GM19395 (cell line): ENCODE data around the gene SLC5A5.
"Not testable (repeated sequence)": the region's sequence is repeated elsewhere in the genome, so short reads cannot be mapped to it uniquely, and the experiment has no call there.

Experiments used
- ATAC-seq: cut with Tn5 transposase; IDR thresholded peaks from one replicate; pipeline ENCODE4 v1.9.1; 2021; ENCODE audit warnings: mild to moderate bottlenecking, moderate library complexity; ENCODE audit not compliant: unreplicated experiment

The SLC5A5 gene

DNA sequence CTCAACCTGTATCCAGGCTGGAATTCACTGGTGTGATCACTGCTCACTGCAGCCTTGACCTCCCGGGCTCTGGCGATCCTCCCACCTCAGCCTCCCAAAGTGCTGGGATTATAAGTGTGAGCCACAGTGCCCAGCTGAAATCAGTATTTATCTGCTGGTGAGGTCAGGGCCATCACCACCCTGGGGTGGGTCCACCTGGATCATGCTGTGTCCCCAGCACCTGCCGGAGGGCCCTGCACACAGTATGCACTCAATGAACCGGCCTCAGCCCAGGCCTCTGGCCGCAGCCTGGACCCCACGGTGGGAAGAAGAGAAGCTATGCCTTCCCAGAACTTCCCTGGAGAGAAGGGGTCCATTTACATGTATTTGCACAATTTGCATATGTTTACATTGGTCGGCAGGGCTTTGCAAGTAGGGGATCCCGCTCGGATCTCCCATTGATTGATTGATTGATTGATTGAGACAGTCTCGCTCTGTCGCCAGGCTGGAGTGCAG lies 2.6 kb upstream of the SLC5A5 start:
- no peak for ATAC-seq

DNA sequence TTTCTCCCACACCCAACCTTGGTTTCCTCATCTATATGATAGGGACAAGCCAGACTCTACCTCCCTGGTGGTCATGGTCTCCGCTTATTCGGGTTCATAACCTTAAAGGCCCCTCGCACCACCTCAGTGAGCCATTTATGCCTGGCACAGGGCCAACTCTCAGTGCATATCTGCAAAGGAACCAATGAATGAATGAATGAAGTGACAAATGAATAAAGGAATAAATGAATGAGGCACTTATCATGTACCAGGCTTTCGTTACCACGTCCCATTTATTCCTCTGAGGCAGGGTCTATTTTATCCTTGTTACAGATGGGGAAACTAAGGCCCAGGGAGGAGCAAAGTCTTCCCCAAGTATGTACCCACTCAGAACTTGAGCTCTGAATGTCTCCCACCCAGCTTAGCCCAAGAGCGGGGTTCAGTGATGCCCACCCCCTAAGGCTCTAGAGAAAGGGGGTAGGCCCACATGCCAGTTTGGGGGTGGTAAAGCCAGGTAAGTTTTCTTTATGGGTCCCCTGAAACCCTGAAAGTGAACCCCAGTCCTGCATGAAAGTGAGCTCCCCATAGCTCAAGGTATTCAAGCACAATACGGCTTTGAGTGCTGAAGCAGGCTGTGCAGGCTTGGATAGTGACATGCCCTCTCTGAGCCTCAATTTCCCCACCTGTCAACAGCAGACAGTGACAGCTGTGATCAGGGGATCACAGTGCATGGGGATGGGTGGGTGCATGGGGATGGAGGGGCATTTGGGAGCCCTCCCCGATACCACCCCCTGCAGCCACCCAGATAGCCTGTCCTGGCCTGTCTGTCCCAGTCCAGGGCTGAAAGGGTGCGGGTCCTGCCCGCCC lies 490 bp upstream of the SLC5A5 start:
- no peak for ATAC-seq

DNA sequence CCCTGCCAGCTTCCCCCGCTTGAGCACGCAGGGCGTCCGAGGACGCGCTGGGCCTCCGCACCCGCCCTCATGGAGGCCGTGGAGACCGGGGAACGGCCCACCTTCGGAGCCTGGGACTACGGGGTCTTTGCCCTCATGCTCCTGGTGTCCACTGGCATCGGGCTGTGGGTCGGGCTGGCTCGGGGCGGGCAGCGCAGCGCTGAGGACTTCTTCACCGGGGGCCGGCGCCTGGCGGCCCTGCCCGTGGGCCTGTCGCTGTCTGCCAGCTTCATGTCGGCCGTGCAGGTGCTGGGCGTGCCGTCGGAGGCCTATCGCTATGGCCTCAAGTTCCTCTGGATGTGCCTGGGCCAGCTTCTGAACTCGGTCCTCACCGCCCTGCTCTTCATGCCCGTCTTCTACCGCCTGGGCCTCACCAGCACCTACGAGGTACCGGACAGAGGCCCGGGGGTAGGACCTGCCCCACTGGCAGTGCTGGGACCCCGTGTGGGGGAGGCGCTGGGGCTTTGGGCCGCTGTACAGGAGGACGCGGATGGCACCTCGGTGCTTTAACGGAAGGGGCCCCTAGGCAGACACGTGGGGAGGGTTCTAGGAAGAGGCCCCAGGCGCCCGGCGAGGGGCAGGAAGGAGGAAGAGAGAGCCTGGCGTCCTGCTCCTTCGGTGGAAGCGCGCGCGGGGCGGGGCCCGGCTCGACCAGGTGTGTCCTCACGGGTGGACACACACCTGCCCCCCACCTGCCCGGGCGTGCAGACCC lies 681 bp downstream of the SLC5A5 start:
- ATAC-seq, result no peak

DNA sequence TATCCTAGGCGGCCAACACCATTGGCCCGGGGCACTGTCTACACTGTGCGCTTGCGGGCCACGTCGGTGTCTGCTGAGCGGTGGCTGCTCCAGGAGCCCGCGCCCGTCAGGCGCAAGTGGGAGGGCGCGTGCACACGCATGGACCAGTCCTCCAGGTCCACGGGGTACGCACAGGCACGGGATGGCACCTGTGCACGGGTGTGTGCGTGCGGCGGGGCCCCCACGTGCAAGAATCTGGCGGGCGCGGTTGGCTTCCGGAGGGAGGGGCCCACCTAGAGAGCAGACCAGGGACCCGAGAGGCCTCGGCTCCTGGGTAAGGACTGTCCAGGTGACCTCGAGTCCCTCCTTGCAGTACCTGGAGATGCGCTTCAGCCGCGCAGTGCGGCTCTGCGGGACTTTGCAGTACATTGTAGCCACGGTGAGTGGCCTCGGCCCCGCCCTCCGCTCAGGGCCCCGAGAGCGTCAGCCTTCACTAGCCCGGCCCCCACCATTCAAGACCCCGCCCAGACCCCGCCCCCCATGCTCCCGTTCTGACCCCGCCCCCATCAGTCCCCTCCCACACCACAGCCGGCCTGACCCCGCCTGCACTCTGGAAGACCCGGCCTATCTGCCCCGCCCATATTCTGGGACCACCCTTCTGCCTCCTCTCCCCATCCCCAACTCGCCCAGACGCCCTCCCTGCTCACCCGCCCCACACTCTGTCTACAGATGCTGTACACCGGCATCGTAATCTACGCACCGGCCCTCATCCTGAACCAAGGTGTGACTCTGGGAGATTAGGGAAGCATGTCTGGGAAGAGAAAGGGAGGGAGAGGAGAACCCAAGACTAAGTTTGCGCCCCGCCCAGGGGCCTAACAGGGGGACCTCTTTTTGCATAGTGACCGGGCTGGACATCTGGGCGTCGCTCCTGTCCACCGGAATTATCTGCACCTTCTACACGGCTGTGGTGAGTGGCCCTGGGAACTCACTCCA lies 2.3 kb downstream of the SLC5A5 start:
- no peak for ATAC-seq

DNA sequence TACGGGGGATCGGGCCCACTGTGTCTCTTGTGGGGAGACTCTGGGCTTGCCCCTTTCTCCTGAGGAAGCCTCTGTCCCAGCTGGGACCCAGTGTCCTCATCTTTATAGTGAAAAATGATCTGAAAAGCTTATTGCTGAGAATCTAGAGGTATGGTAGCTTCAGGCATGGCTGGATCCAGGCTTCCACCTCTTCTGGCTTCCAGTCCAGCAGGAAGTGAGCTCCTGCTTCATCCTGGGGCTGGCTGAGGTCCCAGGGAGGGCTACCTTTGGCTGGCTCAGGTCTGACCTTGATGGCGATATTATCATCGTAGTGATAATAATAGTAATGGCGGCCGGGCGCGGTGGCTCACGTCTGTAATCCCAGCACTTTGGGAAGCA lies 3.0 kb downstream of the SLC5A5 start:
- ATAC-seq, result no peak

DNA sequence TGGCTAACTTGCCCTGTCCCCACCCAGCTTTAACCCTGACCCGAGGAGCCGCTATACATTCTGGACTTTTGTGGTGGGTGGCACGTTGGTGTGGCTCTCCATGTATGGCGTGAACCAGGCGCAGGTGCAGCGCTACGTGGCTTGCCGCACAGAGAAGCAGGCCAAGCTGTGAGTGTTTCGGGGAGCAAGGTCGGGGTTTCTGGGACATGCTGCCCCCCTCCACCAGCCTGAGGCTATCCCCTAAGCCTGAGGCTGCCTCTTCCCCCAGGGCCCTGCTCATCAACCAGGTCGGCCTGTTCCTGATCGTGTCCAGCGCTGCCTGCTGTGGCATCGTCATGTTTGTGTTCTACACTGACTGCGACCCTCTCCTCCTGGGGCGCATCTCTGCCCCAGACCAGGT lies 6.0 kb downstream of the SLC5A5 start:
- ATAC-seq, result no peak

DNA sequence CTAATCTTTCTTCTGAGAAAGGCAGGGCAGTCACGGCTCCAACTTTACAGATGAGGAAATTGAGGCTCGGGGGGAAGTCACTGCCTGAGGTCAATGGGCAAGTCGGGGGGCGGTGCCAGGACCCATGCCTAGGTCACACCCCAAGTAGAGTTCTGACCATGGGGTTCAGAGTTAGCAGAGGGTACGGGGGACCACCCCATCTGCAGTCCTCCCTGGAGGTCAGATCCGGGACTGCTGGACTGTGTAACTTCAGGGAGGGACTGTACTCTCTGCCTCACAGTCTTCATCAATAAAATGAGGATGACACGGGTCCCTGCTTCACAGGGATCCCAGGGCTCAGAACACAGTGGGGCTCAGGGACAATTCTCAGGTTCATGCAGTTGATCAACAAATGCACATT lies 7.7 kb downstream of the SLC5A5 start:
- no peak for ATAC-seq

DNA sequence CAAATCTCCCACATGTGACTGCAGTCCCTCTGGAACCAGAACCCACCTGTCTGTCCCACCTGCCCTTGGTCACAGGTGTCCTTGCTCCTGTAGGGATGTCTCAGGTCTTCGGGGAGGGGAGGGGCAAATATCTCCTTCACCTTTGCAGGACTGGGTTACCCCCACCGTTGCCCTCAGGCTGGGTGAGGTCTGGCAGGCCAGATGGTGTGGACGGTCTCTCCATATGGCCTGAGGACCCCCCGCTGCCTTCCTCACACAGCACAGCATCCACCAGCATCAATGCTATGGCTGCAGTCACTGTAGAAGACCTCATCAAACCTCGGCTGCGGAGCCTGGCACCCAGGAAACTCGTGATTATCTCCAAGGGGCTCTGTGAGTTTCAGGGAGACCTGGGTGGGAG lies 10.0 kb downstream of the SLC5A5 start:
- no peak for ATAC-seq

DNA sequence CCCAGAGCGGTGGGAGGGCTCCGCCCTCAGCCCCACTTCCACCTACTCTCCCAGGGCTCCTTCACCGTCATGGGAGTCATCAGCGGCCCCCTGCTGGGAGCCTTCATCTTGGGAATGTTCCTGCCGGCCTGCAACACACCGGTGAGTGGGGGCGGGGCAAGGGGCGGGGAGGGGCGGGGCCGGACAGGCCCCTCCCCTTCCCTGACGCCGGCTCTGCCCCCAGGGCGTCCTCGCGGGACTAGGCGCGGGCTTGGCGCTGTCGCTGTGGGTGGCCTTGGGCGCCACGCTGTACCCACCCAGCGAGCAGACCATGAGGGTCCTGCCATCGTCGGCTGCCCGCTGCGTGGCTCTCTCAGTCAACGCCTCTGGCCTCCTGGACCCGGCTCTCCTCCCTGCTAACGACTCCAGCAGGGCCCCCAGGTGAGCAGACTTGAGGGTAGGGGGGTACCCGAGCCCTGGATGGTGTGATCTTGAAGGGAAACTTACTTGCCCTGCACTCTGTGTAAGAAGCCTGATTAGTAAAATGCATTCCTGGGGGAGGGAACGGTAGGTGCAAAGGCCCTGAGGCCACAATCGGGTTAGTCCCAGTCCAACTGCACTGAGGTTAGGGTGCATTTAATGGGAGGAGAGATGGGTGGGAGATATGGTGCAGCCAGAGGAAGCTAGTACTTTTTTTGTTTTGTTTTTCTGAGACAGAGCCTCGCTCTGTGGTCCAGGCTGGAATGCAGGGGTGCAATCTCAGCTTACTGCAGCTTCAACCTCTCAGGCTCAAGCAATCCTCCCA lies 12.1 kb downstream of the SLC5A5 start:
- no peak for ATAC-seq

DNA sequence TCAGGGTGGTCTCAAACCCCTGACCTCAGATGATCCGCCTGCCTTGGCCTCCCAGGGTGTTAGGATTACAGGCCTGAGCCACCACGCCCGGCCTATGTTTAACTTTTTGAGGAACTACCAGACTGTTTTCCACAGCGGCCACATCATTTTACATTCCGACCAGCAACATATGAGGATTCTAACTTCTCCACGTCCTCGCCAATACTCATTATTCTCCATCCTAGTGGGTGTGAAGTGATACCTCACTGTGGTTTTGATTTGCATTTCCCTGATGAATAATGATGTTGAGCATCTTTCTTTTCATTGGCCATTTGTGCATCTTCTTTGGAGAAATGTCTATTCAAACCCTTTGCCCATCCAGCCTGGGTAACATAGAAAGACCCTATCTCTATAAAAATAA lies 14.8 kb downstream of the SLC5A5 start:
- ATAC-seq, result no peak

DNA sequence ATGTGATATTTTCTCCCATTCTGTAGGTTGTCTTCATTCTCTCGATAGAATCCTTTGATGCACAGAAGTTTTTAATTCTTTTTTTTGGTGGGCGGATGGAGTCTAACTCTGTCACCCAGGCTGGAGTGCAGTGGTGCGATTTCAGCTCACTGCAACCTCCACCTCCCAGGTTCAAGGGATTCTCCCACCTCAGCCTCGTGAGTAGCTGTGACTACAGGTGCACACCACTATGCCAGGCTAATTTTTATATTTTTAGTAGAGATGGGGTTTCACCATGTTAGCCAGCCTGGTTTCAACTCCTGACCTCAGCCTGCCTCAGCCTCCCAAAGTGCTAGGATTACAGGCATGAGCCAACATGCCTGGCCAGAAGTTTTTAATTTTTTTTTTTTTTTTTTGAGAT lies 15.5 kb downstream of the SLC5A5 start:
- not testable (repeated sequence) for ATAC-seq

DNA sequence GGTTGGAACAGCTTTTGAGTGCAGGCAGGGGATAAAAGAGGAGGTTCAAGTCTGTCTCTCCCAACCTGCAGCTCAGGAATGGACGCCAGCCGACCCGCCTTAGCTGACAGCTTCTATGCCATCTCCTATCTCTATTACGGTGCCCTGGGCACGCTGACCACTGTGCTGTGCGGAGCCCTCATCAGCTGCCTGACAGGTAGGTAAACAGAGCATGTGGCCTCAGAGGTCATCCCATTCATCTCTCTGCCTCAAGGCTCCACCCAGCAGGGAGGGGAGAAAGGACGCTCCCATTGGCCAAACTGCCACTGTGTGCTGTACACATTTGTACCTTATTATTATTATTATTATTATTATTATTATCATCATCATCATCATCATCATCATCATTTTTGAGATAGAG lies 16.5 kb downstream of the SLC5A5 start:
- no peak for ATAC-seq

DNA sequence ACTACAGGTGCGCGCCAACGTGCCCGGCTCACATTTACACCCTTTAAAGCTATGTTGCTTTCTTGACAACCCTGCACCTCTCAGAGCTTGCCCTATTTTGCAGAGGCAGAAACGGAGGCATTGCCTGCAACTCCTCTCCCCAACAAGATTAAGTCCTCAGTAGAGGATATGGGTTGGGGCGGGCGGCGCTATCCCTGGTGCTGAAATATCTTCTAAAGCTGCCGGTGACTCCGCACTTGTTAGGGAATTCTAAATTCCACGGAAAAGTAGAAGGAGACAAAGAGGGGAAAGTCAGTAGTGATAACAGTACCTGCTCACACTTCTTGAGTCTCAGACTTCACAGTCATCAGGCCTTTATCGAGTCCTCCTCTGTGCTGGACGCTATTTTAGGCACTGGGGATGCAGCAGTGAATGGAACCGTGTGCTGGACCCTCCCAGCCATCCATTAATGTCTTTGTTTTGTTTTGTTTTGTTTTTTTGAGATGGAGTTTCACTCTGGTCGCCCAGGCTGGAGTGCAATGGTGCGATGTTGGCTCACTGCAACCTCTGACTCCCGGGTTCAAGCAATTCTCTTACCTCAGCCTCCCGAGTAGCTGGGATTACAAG lies 18.0 kb downstream of the SLC5A5 start:
- ATAC-seq, result no peak

DNA sequence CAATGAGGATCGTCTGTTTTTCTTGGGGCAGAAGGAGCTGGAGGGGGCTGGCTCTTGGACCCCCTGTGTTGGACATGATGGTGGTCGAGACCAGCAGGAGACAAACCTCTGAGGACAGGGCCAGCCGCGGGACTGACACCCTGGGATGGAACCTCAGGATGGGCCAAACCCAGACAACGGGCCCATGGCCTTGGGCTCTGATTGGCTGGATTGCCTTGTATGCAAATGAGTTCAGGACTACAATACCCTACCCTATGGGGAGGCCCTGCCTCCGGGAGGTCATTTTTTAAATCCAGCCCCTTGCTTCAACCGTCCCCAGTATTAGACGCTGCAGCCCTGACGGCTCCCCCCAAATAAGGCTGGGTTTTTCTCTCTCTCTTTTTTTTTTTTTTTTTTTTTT lies 22.0 kb downstream of the SLC5A5 start:
- no peak for ATAC-seq

DNA sequence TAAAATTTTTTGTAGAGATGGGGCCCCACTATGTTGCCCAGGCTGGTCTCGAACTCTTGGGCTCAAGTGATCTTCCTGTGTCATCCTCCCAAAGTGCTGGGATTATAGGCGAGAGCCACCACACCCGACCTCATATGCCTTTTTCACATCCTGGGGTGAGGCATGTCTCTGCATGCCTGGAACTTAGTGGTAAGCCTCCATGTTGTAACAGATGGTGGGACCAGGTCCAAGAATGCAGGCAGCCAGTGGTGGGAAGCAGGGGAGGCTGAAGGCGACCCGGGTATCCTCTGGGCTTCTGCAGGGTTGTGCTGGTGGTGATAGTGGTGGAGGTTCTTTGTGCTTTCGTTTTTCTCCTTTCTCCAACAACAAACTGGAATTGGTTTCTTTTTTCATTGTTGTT lies 31.0 kb downstream of the SLC5A5 start:
- ATAC-seq, result no peak

DNA sequence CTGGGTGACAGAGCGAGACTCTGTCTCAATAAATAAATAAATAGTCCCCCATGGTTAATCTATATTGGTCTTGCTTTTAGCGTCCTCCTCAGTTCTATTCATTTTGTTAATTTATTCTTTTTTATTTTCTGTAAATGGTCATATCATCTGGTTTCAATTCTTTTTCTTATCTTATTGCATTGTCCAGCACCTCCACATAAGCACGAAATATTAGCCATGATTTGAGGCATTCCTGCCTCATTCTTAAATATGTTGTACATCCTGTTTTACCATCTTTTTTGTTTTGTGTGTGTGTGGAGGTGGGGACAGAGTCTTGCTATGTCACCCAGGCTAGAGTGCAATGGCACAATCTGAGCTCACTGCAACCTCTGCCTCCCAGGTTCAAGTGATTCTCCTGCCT lies 36.5 kb downstream of the SLC5A5 start:
- ATAC-seq, result no peak

DNA sequence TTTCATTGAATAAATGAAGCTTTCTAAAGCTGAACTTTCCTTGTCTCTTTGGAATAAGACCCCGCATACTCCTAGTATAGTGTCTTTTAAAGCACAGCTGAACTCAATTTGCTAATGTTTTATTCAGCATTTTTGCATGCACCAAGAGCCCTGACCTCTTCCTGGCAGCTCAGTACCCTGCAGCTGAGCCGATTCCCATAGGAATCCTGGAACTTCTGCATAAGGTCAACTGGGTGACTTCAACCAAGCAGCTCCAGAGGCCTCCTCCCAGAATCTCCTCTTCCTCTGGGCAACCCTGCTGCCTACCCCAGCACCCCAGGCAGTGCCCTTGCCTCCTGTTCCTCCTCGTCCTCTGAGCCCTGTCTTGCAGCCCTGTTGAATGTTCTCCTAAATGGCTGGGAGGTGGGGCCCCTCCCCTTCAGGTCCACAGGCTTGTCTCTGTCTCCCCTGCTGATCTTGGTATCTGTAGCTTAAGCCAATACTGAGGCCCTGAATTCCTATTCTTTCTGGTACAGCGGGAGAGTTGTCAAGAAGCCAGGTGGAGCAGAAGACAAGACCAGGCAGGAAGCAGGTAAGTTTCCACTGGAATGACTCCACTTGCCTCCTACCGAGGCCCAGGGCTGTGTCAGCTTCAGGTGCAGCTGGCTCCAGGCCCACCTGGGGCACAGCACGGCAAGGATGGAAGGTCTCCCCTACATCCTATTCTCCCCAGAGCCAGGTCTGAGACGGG lies 37.4 kb downstream of the SLC5A5 start:
- ATAC-seq, result no peak

DNA sequence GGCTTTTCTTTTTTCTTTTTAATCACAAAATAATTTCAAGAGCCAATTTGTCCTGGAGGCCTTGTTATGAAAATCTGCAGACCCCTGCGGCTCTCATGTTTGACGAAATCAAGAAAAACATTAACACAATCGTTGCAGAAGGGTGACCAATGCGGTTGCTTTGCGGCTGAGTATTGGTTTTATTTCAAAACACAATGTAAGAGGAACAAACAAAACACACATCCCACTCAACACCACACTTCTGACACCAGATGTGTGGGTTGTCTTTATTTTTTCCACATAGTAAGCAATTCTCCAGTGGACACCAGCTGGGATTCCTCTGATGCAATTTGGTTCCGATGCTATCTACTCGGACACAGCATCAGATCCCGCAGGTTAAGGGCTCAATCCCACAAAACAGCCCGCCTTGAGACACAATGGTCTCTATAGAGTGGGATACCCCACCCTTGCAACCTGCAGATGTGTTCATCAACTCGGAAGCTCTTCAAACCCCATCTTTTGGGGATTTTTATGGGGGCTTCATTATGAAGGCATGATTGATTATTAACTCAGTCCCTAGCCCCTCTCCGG lies 39.1 kb downstream of the SLC5A5 start:
- ATAC-seq, result no peak
